Retina (tissue), 1 donor: ENCODE data around the gene CDK7.
"Not testable (repeated sequence)": the region's sequence is repeated elsewhere in the genome, so short reads cannot be mapped to it uniquely, and the experiment has no call there.

Experiments used
- DNase-seq: peaks from one replicate; pipeline ENCODE4 v3.0.0-alpha.2; 2016

The CDK7 gene

GRCh38 chr5:69234457-69235268 is at the start of gene CDK7:
TSS of gene CDK7 (plus strand) at chr5:69234886. CDS start at chr5:69234976, 90 bp downstream.
- peak; percentile 95 for DNase-seq

- DNase-seq = no peak
These were observed 47.3 kb upstream of the CDK7 start for GRCh38 chr5:69187342-69187741.

- no peak for DNase-seq
These were observed 45.9 kb upstream of the CDK7 start for GRCh38 chr5:69188811-69189161.

GRCh38 chr5:69189162-69190086 is 45.3 kb upstream of the CDK7 start, which contains the start of gene CENPH:
TSS of gene CENPH (plus strand) at chr5:69189583. CDS start at chr5:69189635, 52 bp downstream.
- DNase-seq = peak; percentile 97

GRCh38 chr5:69202497-69202896 is 32.2 kb upstream of the CDK7 start:
- no peak for DNase-seq

GRCh38 chr5:69206528-69207190 is 28.0 kb upstream of the CDK7 start:
- no peak for DNase-seq

- DNase-seq = no peak
These were observed 25.1 kb upstream of the CDK7 start for GRCh38 chr5:69209602-69210001.

GRCh38 chr5:69211200-69211599 is 23.5 kb upstream of the CDK7 start:
- DNase-seq = no peak

GRCh38 chr5:69212022-69212421 is 22.7 kb upstream of the CDK7 start:
- DNase-seq = no peak

- DNase-seq = no peak
These were observed 21.0 kb upstream of the CDK7 start for GRCh38 chr5:69213513-69214215.

GRCh38 chr5:69217151-69217511 is 17.6 kb upstream of the CDK7 start:
- DNase-seq = no peak

GRCh38 chr5:69217548-69218526 is 16.8 kb upstream of the CDK7 start:
- DNase-seq = peak; percentile 95

- DNase-seq = no peak
These were observed 14.7 kb upstream of the CDK7 start for GRCh38 chr5:69219939-69220338.

GRCh38 chr5:69220371-69220770 is 14.3 kb upstream of the CDK7 start:
- not testable (repeated sequence) for DNase-seq

GRCh38 chr5:69220833-69221232 is 13.9 kb upstream of the CDK7 start:
- DNase-seq = not testable (repeated sequence)

- no peak for DNase-seq
These were observed 10.2 kb upstream of the CDK7 start for GRCh38 chr5:69224520-69224919.

GRCh38 chr5:69225860-69226259 is 8.8 kb upstream of the CDK7 start:
- DNase-seq = no peak

GRCh38 chr5:69230181-69230580 is 4.5 kb upstream of the CDK7 start:
- DNase-seq = no peak

- DNase-seq = no peak
These were observed 3.4 kb upstream of the CDK7 start for GRCh38 chr5:69231281-69231680.

- no peak for DNase-seq
These were observed 2.8 kb upstream of the CDK7 start for GRCh38 chr5:69231851-69232250.

- DNase-seq = not testable (repeated sequence)
These were observed 2.0 kb downstream of the CDK7 start for GRCh38 chr5:69236733-69237132.
